ENCODE data around the gene RARS1. TPM values are rescaled to one million over a fixed set of nuclear protein-coding genes. Genes with fewer than 3 reads are reported as not detected.

The RARS1 gene
- total and polyA plus RNA-seq, 7 experiments from 2014 or later: 21.3 to 110 (median 64.5) TPM

- no peak for DNase-seq
- Mint-ChIP-seq H3K4me1 (peaks cover 0 to 2% (median 0%) of the 10 kb centered on the region in 7 donors), H3K27me3 (peaks cover 0 to 3% (median 0%) of the 10 kb centered on the region in 5 donors), H3K4me3 (no peak overlapping the region), H3K36me3 (no peaks in the 10 kb centered on the region), H3K9me3 (peaks cover 0 to 2% (median 0%) of the 10 kb centered on the region in 11 donors), H3K27ac (no peak overlapping the region)
- ChIA-PET POLR2A (no interaction called here), CTCF (no interaction called here)
- no peak overlapping the region for H3K27ac ChIP-seq (ENCODE audit: low read depth, low read length)
- no peak for ATAC-seq
- no peak overlapping the region for H3K4me3 ChIP-seq (ENCODE audit: low read length)
- no peaks in the 10 kb centered on the region for H3K36me3 ChIP-seq (ENCODE audit: control insufficient read depth in 2 of 3, insufficient read depth in 3 of 3, low read length in 3 of 3)
- no peaks in the 10 kb centered on the region for H3K4me1 ChIP-seq (ENCODE audit: control insufficient read depth in 2 of 2, insufficient read depth in 2 of 2, low read length in 2 of 2)
- no peaks in the 10 kb centered on the region for H3K27me3 ChIP-seq (ENCODE audit: control insufficient read depth in 2 of 2, insufficient read depth in 2 of 2, low read length in 2 of 2)
- intact Hi-C loops (cut with micrococcal nuclease): no loop called here
- H3K9me3 ChIP-seq (ENCODE audit: control insufficient read depth in 2 of 3, low read length in 3 of 3): no peaks in the 10 kb centered on the region
These were observed 37.1 kb upstream of the RARS1 start for GRCh38 chr5:168449166-168449565.

DNA sequence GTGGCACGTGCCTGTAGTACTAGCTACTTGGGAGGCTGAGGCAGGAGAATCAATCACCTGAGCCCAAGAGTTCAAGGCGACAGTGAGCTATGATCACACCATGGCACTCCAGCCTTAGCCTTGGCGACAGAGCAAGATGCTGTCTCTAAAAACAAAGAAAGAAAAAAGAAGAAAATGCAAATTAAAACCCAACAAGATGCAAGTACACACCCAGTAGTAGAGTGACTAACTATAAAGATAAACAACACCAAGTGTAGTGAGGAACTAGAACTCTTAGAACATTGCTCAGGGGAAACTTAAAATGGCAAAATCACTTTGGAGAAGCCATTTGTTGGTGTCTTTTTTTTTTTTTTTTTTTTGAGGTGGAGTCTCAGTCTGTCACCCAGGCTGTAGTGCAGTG is 34.7 kb upstream of the RARS1 start:
- H3K27ac Mint-ChIP-seq: no peak overlapping the region
- Histone ChIP-seq H3K27me3 (ENCODE audit: control insufficient read depth in 2 of 2, insufficient read depth in 2 of 2, low read length in 2 of 2) (no peaks in the 10 kb centered on the region), H3K36me3 (ENCODE audit: control insufficient read depth in 2 of 3, insufficient read depth in 3 of 3, low read length in 3 of 3) (no peaks in the 10 kb centered on the region), H3K9me3 (ENCODE audit: control insufficient read depth in 2 of 3, low read length in 3 of 3) (no peaks in the 10 kb centered on the region), H3K4me1 (ENCODE audit: control insufficient read depth in 2 of 2, insufficient read depth in 2 of 2, low read length in 2 of 2) (no peaks in the 10 kb centered on the region), H3K4me3 (ENCODE audit: low read length) (no peak overlapping the region), H3K27ac (ENCODE audit: low read depth, low read length) (no peak overlapping the region)
- H3K27me3 Mint-ChIP-seq: peaks cover 0 to 3% (median 0%) of the 10 kb centered on the region in 5 donors
- no peaks in the 10 kb centered on the region for H3K36me3 Mint-ChIP-seq
- H3K9me3 Mint-ChIP-seq: peaks cover 0 to 2% (median 0%) of the 10 kb centered on the region in 11 donors
- peaks cover 0 to 2% (median 0%) of the 10 kb centered on the region in 7 donors for H3K4me1 Mint-ChIP-seq
- POLR2A ChIA-PET: no interaction called here
- intact Hi-C loops (cut with micrococcal nuclease): no loop called here
- H3K4me3 Mint-ChIP-seq: no peak overlapping the region
- ATAC-seq (no peak), DNase-seq (no peak)
- CTCF ChIA-PET: no interaction called here

- no peaks in the 10 kb centered on the region for H3K9me3 ChIP-seq (ENCODE audit: control insufficient read depth in 2 of 3, low read length in 3 of 3)
- H3K4me1 Mint-ChIP-seq: no peaks in the 10 kb centered on the region
- no peak overlapping the region for H3K4me3 ChIP-seq (ENCODE audit: low read length)
- ATAC-seq (no peak), DNase-seq (no peak)
- H3K9me3 Mint-ChIP-seq: peaks cover 0 to 7% (median 4%) of the 10 kb centered on the region in 11 donors
- no peaks in the 10 kb centered on the region for H3K36me3 ChIP-seq (ENCODE audit: control insufficient read depth in 2 of 3, insufficient read depth in 3 of 3, low read length in 3 of 3)
- no peaks in the 10 kb centered on the region for H3K27me3 ChIP-seq (ENCODE audit: control insufficient read depth in 2 of 2, insufficient read depth in 2 of 2, low read length in 2 of 2)
- no peaks in the 10 kb centered on the region for H3K4me1 ChIP-seq (ENCODE audit: control insufficient read depth in 2 of 2, insufficient read depth in 2 of 2, low read length in 2 of 2)
- H3K27me3 Mint-ChIP-seq: peaks cover 0 to 10% (median 0%) of the 10 kb centered on the region in 5 donors
- peaks cover 0 to 10% (median 0%) of the 10 kb centered on the region in 5 donors for H3K36me3 Mint-ChIP-seq
- intact Hi-C loops (cut with micrococcal nuclease): no loop called here
- ChIA-PET POLR2A (no interaction called here), CTCF (no interaction called here)
- no peak overlapping the region for H3K27ac Mint-ChIP-seq
- no peak overlapping the region for H3K4me3 Mint-ChIP-seq
- no peak overlapping the region for H3K27ac ChIP-seq (ENCODE audit: low read depth, low read length)
These were observed 31.1 kb upstream of the RARS1 start for GRCh38 chr5:168455201-168455600.

- Mint-ChIP-seq H3K4me1 (no peaks in the 10 kb centered on the region), H3K36me3 (peaks cover 0 to 10% (median 0%) of the 10 kb centered on the region in 5 donors), H3K4me3 (no peak overlapping the region), H3K27me3 (peaks cover 0 to 10% (median 0%) of the 10 kb centered on the region in 5 donors), H3K27ac (no peak overlapping the region), H3K9me3 (peaks cover 0 to 7% (median 4%) of the 10 kb centered on the region in 11 donors)
- CTCF ChIA-PET: no interaction called here
- H3K9me3 ChIP-seq (ENCODE audit: control insufficient read depth in 2 of 3, low read length in 3 of 3): no peaks in the 10 kb centered on the region
- no peak overlapping the region for H3K27ac ChIP-seq (ENCODE audit: low read depth, low read length)
- no peak overlapping the region for H3K4me3 ChIP-seq (ENCODE audit: low read length)
- DNase-seq (no peak), ATAC-seq (no peak)
- no peaks in the 10 kb centered on the region for H3K4me1 ChIP-seq (ENCODE audit: control insufficient read depth in 2 of 2, insufficient read depth in 2 of 2, low read length in 2 of 2)
- POLR2A ChIA-PET: no interaction called here
- H3K27me3 ChIP-seq (ENCODE audit: control insufficient read depth in 2 of 2, insufficient read depth in 2 of 2, low read length in 2 of 2): no peaks in the 10 kb centered on the region
- intact Hi-C loops (cut with micrococcal nuclease): no loop called here
- H3K36me3 ChIP-seq (ENCODE audit: control insufficient read depth in 2 of 3, insufficient read depth in 3 of 3, low read length in 3 of 3): no peaks in the 10 kb centered on the region
These were observed 28.7 kb upstream of the RARS1 start for GRCh38 chr5:168457542-168457941.

- H3K27me3 Mint-ChIP-seq: peaks cover 0 to 10% (median 0%) of the 10 kb centered on the region in 5 donors
- Histone ChIP-seq H3K9me3 (ENCODE audit: control insufficient read depth in 2 of 3, low read length in 3 of 3) (no peaks in the 10 kb centered on the region), H3K27ac (ENCODE audit: low read depth, low read length) (no peak overlapping the region), H3K27me3 (ENCODE audit: control insufficient read depth in 2 of 2, insufficient read depth in 2 of 2, low read length in 2 of 2) (no peaks in the 10 kb centered on the region), H3K4me1 (ENCODE audit: control insufficient read depth in 2 of 2, insufficient read depth in 2 of 2, low read length in 2 of 2) (no peaks in the 10 kb centered on the region), H3K36me3 (ENCODE audit: control insufficient read depth in 2 of 3, insufficient read depth in 3 of 3, low read length in 3 of 3) (no peaks in the 10 kb centered on the region), H3K4me3 (ENCODE audit: low read length) (no peak overlapping the region)
- DNase-seq (no peak), ATAC-seq (no peak)
- peaks cover 0 to 6% (median 0%) of the 10 kb centered on the region in 7 donors for H3K4me1 Mint-ChIP-seq
- peaks cover 0 to 6% (median 4%) of the 10 kb centered on the region in 11 donors for H3K9me3 Mint-ChIP-seq
- H3K27ac Mint-ChIP-seq: no peak overlapping the region
- no peak overlapping the region for H3K4me3 Mint-ChIP-seq
- peaks cover 0 to 10% (median 0%) of the 10 kb centered on the region in 5 donors for H3K36me3 Mint-ChIP-seq
- POLR2A ChIA-PET: no interaction called here
- CTCF ChIA-PET: no interaction called here
- intact Hi-C loops (cut with micrococcal nuclease): no loop called here
These were observed 25.7 kb upstream of the RARS1 start for GRCh38 chr5:168460606-168461005.

DNA sequence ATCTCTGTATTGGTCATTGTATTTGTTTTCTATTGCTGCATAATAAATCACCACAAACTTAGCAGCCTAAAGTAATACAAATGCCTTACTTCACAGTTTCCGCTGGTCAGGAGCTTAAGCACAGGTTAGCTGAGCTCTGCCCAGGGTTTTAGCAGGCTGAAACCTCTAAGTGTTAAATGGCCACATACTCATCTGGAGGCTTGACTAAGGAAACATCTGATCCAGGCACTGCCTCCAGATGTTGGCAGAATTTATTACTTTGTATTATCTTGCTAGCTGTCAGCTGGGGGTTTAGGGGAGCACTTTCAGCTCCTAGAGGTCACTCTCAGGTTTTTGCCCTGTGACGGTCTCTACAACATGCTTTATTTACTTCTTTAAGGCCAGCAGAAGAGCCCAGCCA is 23.2 kb upstream of the RARS1 start:
- no peaks in the 10 kb centered on the region for H3K9me3 ChIP-seq (ENCODE audit: control insufficient read depth in 2 of 3, low read length in 3 of 3)
- no peak overlapping the region for H3K4me3 Mint-ChIP-seq
- H3K36me3 Mint-ChIP-seq: peaks cover 0 to 4% (median 0%) of the 10 kb centered on the region in 5 donors
- DNase-seq (no peak), ATAC-seq (no peak)
- H3K36me3 ChIP-seq (ENCODE audit: control insufficient read depth in 2 of 3, insufficient read depth in 3 of 3, low read length in 3 of 3): no peaks in the 10 kb centered on the region
- H3K4me3 ChIP-seq (ENCODE audit: low read length): no peak overlapping the region
- peaks cover 0 to 4% (median 0%) of the 10 kb centered on the region in 5 donors for H3K27me3 Mint-ChIP-seq
- H3K27ac ChIP-seq (ENCODE audit: low read depth, low read length): no peak overlapping the region
- H3K9me3 Mint-ChIP-seq: peaks cover 0 to 6% (median 3%) of the 10 kb centered on the region in 11 donors
- no peaks in the 10 kb centered on the region for H3K4me1 ChIP-seq (ENCODE audit: control insufficient read depth in 2 of 2, insufficient read depth in 2 of 2, low read length in 2 of 2)
- no peak overlapping the region for H3K27ac Mint-ChIP-seq
- no peaks in the 10 kb centered on the region for H3K27me3 ChIP-seq (ENCODE audit: control insufficient read depth in 2 of 2, insufficient read depth in 2 of 2, low read length in 2 of 2)
- CTCF ChIA-PET: no interaction called here
- POLR2A ChIA-PET: no interaction called here
- peaks cover 0 to 6% (median 0%) of the 10 kb centered on the region in 7 donors for H3K4me1 Mint-ChIP-seq
- intact Hi-C loops (cut with micrococcal nuclease): no loop called here

- POLR2A ChIA-PET: no interaction called here
- intact Hi-C loops (cut with micrococcal nuclease): no loop called here
- Histone ChIP-seq H3K9me3 (ENCODE audit: control insufficient read depth in 2 of 3, low read length in 3 of 3) (no peaks in the 10 kb centered on the region), H3K4me1 (ENCODE audit: control insufficient read depth in 2 of 2, insufficient read depth in 2 of 2, low read length in 2 of 2) (no peaks in the 10 kb centered on the region), H3K4me3 (ENCODE audit: low read length) (no peak overlapping the region), H3K27me3 (ENCODE audit: control insufficient read depth in 2 of 2, insufficient read depth in 2 of 2, low read length in 2 of 2) (no peaks in the 10 kb centered on the region), H3K27ac (ENCODE audit: low read depth, low read length) (no peak overlapping the region), H3K36me3 (ENCODE audit: control insufficient read depth in 2 of 3, insufficient read depth in 3 of 3, low read length in 3 of 3) (no peaks in the 10 kb centered on the region)
- ATAC-seq (no peak), DNase-seq (no peak)
- CTCF ChIA-PET: no interaction called here
- Mint-ChIP-seq H3K9me3 (no peaks in the 10 kb centered on the region), H3K4me1 (peaks cover 0 to 6% (median 0%) of the 10 kb centered on the region in 7 donors), H3K27me3 (no peaks in the 10 kb centered on the region), H3K4me3 (no peak overlapping the region), H3K27ac (no peak overlapping the region), H3K36me3 (no peaks in the 10 kb centered on the region)
These were observed 22.1 kb upstream of the RARS1 start for GRCh38 chr5:168464214-168464613.

Measured in naive thymus-derived CD4-positive, alpha-beta T cell (primary cell).